OCI-LY7 (cell line): ENCODE measurements around the gene NDUFA7. TPM values are rescaled to one million over a fixed set of nuclear protein-coding genes. Genes with fewer than 3 reads are reported as not detected.

ENCODE experiments used
- BruUV-seq: library from RNA; stranded (reverse); fragments of 400-500 nt; replicated peaks from 2 replicates; lab custom pipeline; 2021; lab: Mats Ljungman, UMichigan
- CTCF ChIA-PET: fragments of 300-600 bp; sonication (Branson Sonifier 250); formaldehyde crosslinking; loops from one replicate; lab custom pipeline; 2022; ENCODE audit warnings: antibody characterized with exemption; ENCODE audit not compliant: unreplicated experiment; lab: Charles Lee
- POLR2A ChIA-PET: fragments of 300-600 bp; sonication (Branson Sonifier 250); formaldehyde crosslinking; loops from one replicate; lab custom pipeline; 2022; ENCODE audit warnings: antibody characterized with exemption; lab: Charles Lee
- DNase-seq: peaks from one replicate; pipeline ENCODE4 v3.0.0-alpha.2; 2015; ENCODE audit warnings: low spot score
- H2AFZ ChIP-seq: fragments of 200-600 bp; sonication (generic), shearing (Covaris generic); 2 replicates; pipeline ENCODE4 v1.6.1; 2014; ENCODE audit warnings: mild to moderate bottlenecking, antibody characterized with exemption, low read length, moderate library complexity
- H3K27ac ChIP-seq: fragments of 200-600 bp; sonication (generic); 2 replicates; pipeline ENCODE4 v1.5.1; 2014; ENCODE audit warnings: mixed run types, low read depth, mild to moderate bottlenecking, moderate library complexity, low read length, inconsistent platforms; ENCODE audit not compliant: poor library complexity, severe bottlenecking
- H3K36me3 ChIP-seq: fragments of 200-600 bp; sonication (generic); 2 replicates; pipeline ENCODE4 v1.6.1; 2014; ENCODE audit warnings: mild to moderate bottlenecking, antibody characterized with exemption, low read length, moderate library complexity, mixed read lengths; ENCODE audit not compliant: insufficient read depth
- H3K4me1 ChIP-seq: fragments of 200-600 bp; sonication (generic); 2 replicates; pipeline ENCODE4 v1.5.1; 2014; ENCODE audit warnings: mild to moderate bottlenecking, low read length; ENCODE audit not compliant: insufficient read depth, poor library complexity, severe bottlenecking
- H3K4me2 ChIP-seq: fragments of 200-600 bp; sonication (generic); 2 replicates; pipeline ENCODE4 v1.6.1; 2014; ENCODE audit warnings: mild to moderate bottlenecking, low read length
- H3K4me3 ChIP-seq: fragments of 200-600 bp; sonication (generic); 2 replicates; pipeline ENCODE4 v1.5.1; 2014; ENCODE audit warnings: mild to moderate bottlenecking, low read depth, low read length; ENCODE audit not compliant: poor library complexity, severe bottlenecking
- H3K79me2 ChIP-seq: fragments of 200-600 bp; sonication (generic); 2 replicates; pipeline ENCODE4 v1.6.1; 2016; ENCODE audit warnings: low read depth, mild to moderate bottlenecking, low read length, moderate library complexity, mixed read lengths; ENCODE audit not compliant: insufficient read depth
- H3K9me2 ChIP-seq: fragments of 200-600 bp; sonication (generic); 2 replicates; pipeline ENCODE4 v1.6.1; 2016; ENCODE audit warnings: mild to moderate bottlenecking, low read length, mixed read lengths; ENCODE audit not compliant: insufficient read depth
- H3K9me3 ChIP-seq: fragments of 200-600 bp; sonication (generic); 2 replicates; pipeline ENCODE4 v1.6.1; 2014; ENCODE audit warnings: mild to moderate bottlenecking, mixed run types, low read length, mixed read lengths
- H4K20me1 ChIP-seq: fragments of 200-600 bp; sonication (generic); 2 replicates; pipeline ENCODE4 v1.6.1; 2014; ENCODE audit warnings: mild to moderate bottlenecking, antibody characterized with exemption, low read length, moderate library complexity, mixed read lengths; ENCODE audit not compliant: insufficient read depth
- EZH2phosphoT487 ChIP-seq: fragments of 200-600 bp; sonication (generic); IDR thresholded peaks from 2 replicates; pipeline ENCODE4 v1.6.1; 2018; ENCODE audit warnings: low read depth, borderline replicate concordance, mild to moderate bottlenecking, mixed run types, antibody characterized with exemption, low read length, moderate library complexity, mixed read lengths
- intact Hi-C: fragments of 100-400 bp; cut with micrococcal nuclease; formaldehyde crosslinking; loops from one replicate; pipeline ENCODE4 v1.10.0; 2022; ENCODE audit not compliant: unreplicated experiment
- total RNA-seq, 2 experiments: library from RNA; depleted of rRNA in 1 of 2; stranded (reverse); fragments of >200 nt in 1 of 2; shearing (Covaris generic) in 1 of 2; gene quantifications; 2 replicates each; pipeline ENCODE4 v1.2.3, GENCODE V29; 2014 to 2022
- TF ChIP-seq, protein P1 (sequence below): fragments of 200-600 bp; sonication (generic); conservative IDR thresholded peaks from 2 replicates; pipeline ENCODE4 v1.5.1; 2014; ENCODE audit warnings: mild to moderate bottlenecking, antibody characterized with exemption, low read length, moderate library complexity, mixed read lengths

The NDUFA7 gene
- total RNA-seq, 2 experiments from 2014 or later, result 93.0 to 103 TPM

DNA sequence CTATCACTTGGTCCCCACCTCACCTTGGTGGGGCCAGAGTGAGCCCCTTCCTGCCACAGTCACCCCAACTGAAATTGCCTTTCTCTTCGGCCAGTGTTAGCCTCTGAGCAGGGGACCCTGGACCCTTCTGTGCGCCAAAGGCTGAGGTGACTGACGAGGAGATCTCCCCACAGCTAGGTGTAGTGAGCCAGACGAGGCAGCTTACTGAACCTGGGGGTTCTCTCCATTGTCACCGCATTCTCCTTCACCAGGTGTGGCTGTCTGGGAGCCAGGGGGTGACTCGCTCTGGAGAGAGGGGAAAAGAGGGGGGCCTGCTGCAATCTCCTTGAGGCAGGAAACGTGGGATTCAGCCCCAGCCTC is 1.4 kb upstream of the NDUFA7 start:
- no peak for TF ChIP-seq EZH2phosphoT487
- TF ChIP-seq, protein P1, sequence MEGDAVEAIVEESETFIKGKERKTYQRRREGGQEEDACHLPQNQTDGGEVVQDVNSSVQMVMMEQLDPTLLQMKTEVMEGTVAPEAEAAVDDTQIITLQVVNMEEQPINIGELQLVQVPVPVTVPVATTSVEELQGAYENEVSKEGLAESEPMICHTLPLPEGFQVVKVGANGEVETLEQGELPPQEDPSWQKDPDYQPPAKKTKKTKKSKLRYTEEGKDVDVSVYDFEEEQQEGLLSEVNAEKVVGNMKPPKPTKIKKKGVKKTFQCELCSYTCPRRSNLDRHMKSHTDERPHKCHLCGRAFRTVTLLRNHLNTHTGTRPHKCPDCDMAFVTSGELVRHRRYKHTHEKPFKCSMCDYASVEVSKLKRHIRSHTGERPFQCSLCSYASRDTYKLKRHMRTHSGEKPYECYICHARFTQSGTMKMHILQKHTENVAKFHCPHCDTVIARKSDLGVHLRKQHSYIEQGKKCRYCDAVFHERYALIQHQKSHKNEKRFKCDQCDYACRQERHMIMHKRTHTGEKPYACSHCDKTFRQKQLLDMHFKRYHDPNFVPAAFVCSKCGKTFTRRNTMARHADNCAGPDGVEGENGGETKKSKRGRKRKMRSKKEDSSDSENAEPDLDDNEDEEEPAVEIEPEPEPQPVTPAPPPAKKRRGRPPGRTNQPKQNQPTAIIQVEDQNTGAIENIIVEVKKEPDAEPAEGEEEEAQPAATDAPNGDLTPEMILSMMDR, result no peak
- DNase-seq, result no peak
- CTCF ChIA-PET, result no interaction called here
- no TSS peak for BruUV-seq
- Histone ChIP-seq H3K9me3 (no peaks in the 10 kb centered on the region), H3K4me1 (peaks cover 44% of the 10 kb centered on the region), H3K27ac (no peak overlapping the region), H3K4me3 (peak overlapping the region; percentile 100), H3K4me2 (peak overlapping the region; percentile 71), H2AFZ (no peak overlapping the region), H4K20me1 (peaks cover 12% of the 10 kb centered on the region), H3K9me2 (no peaks in the 10 kb centered on the region), H3K79me2 (peaks cover 47% of the 10 kb centered on the region), H3K36me3 (peaks cover 51% of the 10 kb centered on the region)
- intact Hi-C loops, result loop anchor here (5.0 kb wide), 1 partner anchor 55 kb away; no protein-coding TSS in a partner anchor
- POLR2A ChIA-PET, result no interaction called here

DNA sequence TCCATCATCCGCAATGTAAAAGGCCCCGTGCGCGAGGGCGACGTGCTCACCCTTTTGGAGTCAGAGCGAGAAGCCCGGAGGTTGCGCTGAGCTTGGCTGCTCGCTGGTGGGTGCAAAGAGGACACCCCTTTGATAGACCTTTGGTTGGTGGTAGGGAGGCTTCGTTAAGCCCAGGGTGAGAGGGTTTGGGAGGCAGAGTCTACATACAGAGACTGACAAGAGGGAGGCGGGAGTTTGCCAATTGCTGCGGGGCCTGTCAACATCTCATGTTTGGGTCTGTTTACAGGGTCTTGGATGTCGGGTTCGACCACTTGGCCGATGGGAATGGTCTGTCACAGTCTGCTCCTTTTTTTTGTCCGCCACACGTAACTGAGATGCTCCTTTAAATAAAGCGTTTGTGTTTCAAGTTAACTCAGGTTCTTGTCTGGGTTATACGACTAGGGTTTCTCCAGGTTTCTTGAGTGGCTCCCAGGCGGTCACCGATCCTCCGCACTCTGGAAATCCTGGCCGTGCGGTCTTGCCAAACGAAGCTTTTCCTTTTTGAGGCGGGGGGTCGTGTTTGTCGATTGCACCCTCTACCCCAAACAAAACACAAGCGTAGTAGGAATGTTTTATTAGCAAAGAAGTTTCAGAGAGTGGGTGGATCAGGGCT is 937 bp upstream of the NDUFA7 start:
- ChIA-PET POLR2A (interaction anchor here (0.6 kb wide), 1 partner anchor 67 kb away, joined by 4 read pairs; no protein-coding TSS in a partner anchor), CTCF (no interaction called here)
- intact Hi-C loops, result loop anchor here (5.0 kb wide), 1 partner anchor 55 kb away; no protein-coding TSS in a partner anchor
- no TSS peak for BruUV-seq
- peak; percentile 22 for DNase-seq
- Histone ChIP-seq H3K9me3 (no peaks in the 10 kb centered on the region), H2AFZ (no peak overlapping the region), H4K20me1 (peaks cover 12% of the 10 kb centered on the region), H3K9me2 (no peaks in the 10 kb centered on the region), H3K4me3 (peak overlapping the region; percentile 100), H3K4me1 (peaks cover 49% of the 10 kb centered on the region), H3K79me2 (peaks cover 49% of the 10 kb centered on the region), H3K27ac (peak overlapping the region; percentile 63), H3K36me3 (peaks cover 54% of the 10 kb centered on the region), H3K4me2 (peak overlapping the region; percentile 71)
- TF ChIP-seq, protein P1, result no peak
- no peak for TF ChIP-seq EZH2phosphoT487
